Right renal pelvis (tissue), 4 donors: ENCODE measurements around the gene FA2H. TPM values are rescaled to one million over a fixed set of nuclear protein-coding genes. Genes with fewer than 3 reads are reported as not detected.
"Not testable (repeated sequence)": the region's sequence is repeated elsewhere in the genome, so short reads cannot be mapped to it uniquely, and the experiment has no call there.

ENCODE experiments used
- DNase-seq, 4 donors: peaks; one replicate each; pipeline ENCODE4 v3.0.0-alpha.2; 2013; ENCODE audit warnings: low read depth in 4 of 4, low spot score in 3 of 4, missing footprints in 1 of 4
- polyA plus RNA-seq, 4 donors: library from polyadenylated mRNA; unstranded; fragments of 120-200 nt; gene quantifications; one replicate each; pipeline ENCODE4 v1.2.1, GENCODE V29; 2013; ENCODE audit not compliant: insufficient read length in 4 of 4

Gene FA2H
- polyA plus RNA-seq, 4 donors = 2.7 to 4.0 (median 3.5) TPM

- DNase-seq = no peak
Observed at GRCh38 chr16:74770831-74771526, 3.6 kb downstream of the FA2H start.

- DNase-seq = no peak
Observed at GRCh38 chr16:74769586-74770190, 4.9 kb downstream of the FA2H start.

- no peak for DNase-seq
Observed at GRCh38 chr16:74768239-74768638, 6.4 kb downstream of the FA2H start.

- no peak for DNase-seq
Observed at GRCh38 chr16:74767749-74768148, 6.9 kb downstream of the FA2H start.

GRCh38 chr16:74766729-74767128 is 7.9 kb downstream of the FA2H start:
- DNase-seq = no peak

GRCh38 chr16:74764184-74764583 is 10.4 kb downstream of the FA2H start:
- not testable (repeated sequence) for DNase-seq

- DNase-seq = no peak
Observed at GRCh38 chr16:74761665-74762064, 13.0 kb downstream of the FA2H start.

GRCh38 chr16:74760007-74760767 is 14.4 kb downstream of the FA2H start:
- no peak for DNase-seq

- no peak for DNase-seq
Observed at GRCh38 chr16:74759564-74759963, 15.1 kb downstream of the FA2H start.

GRCh38 chr16:74758801-74759200 is 15.8 kb downstream of the FA2H start:
- no peak for DNase-seq

- DNase-seq = no peak
Observed at GRCh38 chr16:74757349-74757748, 17.3 kb downstream of the FA2H start.

GRCh38 chr16:74756203-74756602 is 18.4 kb downstream of the FA2H start:
- no peak for DNase-seq

GRCh38 chr16:74753180-74753579 is 21.4 kb downstream of the FA2H start:
- no peak for DNase-seq

GRCh38 chr16:74752756-74753155 is 21.9 kb downstream of the FA2H start:
- DNase-seq = no peak

- no peak for DNase-seq
Observed at GRCh38 chr16:74752258-74752657, 22.4 kb downstream of the FA2H start.

GRCh38 chr16:74751658-74752057 is 23.0 kb downstream of the FA2H start:
- no peak for DNase-seq

GRCh38 chr16:74749291-74750055 is 25.1 kb downstream of the FA2H start:
- DNase-seq = no peak

- no peak for DNase-seq
Observed at GRCh38 chr16:74748616-74749026, 26.0 kb downstream of the FA2H start.

GRCh38 chr16:74747716-74748615 is 26.7 kb downstream of the FA2H start:
- no peak for DNase-seq

GRCh38 chr16:74745926-74746325 is 28.7 kb downstream of the FA2H start:
- DNase-seq = no peak
